GM21360 (cell line): ENCODE data around the gene PCSK1.
A peak's percentile ranks its signal among the peaks of the same experiment; 100 is the strongest.

Experiments used
- ATAC-seq: cut with Tn5 transposase; IDR thresholded peaks from one replicate; pipeline ENCODE4 v1.9.1; 2021; ENCODE audit warnings: mild to moderate bottlenecking, moderate library complexity; ENCODE audit not compliant: unreplicated experiment

PCSK1 gene

DNA sequence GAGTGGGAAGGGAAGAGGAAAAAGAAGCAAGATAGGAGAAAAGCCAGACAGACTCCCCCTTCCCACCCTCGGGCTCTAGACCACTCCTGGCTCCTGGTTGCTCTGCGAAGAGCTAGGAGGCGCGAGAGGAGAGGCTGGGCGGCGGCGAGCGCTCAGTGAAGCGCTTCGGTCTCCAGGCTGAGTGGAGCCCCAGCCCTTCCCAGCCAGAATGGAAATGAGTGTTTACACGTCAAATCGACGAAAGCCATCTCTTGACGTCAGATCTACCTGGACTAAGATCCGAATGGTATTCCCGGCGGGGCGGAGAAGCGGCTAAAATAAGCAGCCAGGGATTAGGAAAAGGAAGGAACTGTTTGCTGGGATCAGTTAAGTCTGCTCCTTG is at the start of gene PCSK1:
TSS of gene PCSK1 (minus strand) at position 183 of the 382 bp plus-strand sequence. CDS start 206 bp downstream, outside the sequence.
- ATAC-seq, result no peak

DNA sequence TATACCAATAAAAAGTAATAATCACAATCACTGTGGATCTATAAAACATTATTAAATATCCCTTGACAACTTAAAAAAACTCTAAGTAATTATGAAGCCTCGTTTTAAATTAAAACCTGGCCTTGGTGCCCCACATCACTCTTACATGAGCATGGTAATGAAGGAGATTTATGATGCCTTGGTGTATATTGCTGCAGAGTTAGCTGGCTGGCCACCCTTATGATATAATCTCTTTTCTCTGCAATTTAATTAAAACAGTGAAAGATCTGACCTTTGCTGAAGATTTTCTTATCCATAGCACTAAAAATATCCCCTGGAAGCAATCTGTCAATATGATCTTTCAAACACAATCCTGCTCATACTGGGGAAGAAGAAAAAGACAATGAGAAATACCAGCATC is 48.8 kb upstream of the PCSK1 start:
- ATAC-seq, result no peak

DNA sequence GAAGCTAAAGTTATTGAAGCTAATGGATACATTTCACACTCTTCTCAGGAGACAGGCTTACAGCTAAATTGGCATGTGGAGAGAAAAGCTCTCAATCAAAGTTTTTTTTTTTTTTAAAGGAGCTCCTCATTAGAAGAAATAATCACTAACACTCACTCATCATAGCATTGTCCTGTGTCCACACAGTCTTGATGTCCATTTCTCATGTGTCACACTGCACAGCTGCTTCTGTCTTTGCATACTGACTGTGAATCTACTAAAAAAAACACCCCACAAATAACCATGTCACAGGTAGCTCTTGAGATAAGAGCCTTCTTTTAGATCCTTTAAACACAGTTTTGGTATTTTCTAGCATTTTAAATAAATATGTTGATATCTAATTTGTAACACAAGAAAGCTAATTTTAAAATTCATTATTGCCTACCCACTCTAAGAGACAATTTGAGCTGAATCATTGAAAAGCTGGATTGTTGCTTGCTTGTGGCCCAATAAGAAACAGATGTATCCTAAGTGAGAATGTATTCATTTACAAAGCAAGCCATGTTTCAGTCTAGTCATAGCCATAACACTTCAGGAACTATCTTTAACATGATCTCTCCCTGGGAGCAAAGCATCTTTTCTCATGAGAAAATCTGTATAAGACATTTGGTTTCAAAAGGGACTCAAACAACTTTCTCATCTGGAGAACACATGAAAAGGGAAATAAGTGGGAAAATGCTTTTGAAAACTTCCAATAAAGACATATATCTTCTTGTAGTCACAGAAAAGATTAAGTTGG is 48.1 kb upstream of the PCSK1 start:
- no peak for ATAC-seq

DNA sequence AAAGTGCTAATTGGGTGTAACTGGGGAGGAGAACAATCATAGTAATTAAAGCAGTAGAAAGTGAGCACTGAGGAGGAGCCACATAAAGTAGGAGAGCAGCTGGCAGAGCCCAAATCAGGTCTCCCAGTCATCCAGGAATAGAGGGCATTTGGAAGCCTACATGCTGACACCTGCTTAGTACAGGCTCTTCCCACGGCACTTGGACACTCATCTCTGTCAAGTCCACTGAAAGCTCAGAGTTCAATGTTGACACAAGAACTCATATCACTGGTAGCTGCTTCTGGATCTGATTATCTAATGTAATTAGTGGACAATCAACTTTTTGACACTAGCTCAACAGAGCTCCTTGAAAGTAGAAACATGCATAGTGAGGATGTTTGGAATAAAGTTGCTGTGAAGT is 45.9 kb upstream of the PCSK1 start:
- no peak for ATAC-seq

DNA sequence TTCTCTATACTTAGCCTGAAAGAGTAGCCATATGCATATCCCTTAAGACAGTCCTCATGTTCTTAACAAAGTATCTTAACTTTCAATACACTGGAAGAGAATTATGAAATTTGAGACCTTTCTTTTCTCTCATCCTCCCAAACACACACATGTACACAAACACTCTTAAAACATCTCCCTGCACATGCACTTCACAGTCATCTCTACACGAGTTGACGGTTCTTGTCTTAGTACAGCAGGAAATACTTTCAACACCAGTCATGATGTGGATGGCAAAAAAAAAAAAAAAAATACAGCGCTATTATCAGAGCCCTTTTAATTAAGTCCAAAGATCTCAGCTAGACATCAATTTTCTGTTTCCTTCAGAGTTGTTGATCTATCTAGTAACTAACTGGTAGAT is 43.6 kb upstream of the PCSK1 start:
- ATAC-seq, result no peak

DNA sequence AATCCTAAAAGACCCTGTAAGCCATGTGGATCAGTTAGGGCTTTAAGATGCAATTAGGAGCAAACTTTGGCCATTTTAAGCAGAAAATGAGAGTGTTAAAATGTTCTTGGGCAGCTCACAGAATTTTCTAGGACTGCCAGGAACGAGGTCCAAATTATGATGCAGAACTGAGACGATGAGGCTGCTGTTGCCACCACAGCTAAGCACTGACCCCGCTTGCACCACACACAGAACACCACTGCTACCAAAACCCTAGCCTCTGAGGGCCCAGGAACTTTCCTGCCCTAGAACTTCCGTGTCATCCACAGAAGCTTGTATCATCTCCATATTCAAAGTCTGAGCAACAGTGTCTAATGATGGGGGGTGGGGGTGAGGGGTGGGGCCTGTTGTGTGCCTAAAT is 41.0 kb upstream of the PCSK1 start:
- no peak for ATAC-seq

GRCh38 chr5:96473155-96473554 is 40.1 kb upstream of the PCSK1 start:
- ATAC-seq, result no peak

GRCh38 chr5:96470785-96471184 is 37.7 kb upstream of the PCSK1 start:
- no peak for ATAC-seq

DNA sequence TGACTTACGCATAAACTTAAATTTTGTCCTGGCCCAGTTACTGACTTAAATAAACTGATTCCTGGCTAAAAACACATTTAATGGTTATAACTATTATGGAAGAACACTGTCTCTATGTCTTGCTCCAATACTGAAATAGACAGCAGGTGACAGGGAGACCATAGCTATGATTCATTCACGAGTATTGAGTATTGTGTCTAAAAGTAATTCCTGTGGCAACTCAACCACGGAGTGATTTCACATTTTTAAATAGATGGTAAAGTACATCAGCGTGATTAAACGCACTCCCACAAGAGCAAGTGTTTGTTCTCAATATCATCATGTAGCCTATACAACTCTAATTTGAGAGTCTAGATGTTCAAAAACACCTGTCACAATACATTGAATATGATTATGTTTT is 35.9 kb upstream of the PCSK1 start:
- no peak for ATAC-seq

- ATAC-seq, result no peak
Measured at GRCh38 chr5:96463091-96463490, 30.0 kb upstream of the PCSK1 start.

- ATAC-seq, result no peak
Measured at GRCh38 chr5:96459313-96460121, 26.5 kb upstream of the PCSK1 start.

- ATAC-seq, result no peak
Measured at GRCh38 chr5:96458176-96458575, 25.1 kb upstream of the PCSK1 start.

- ATAC-seq, result no peak
Measured at GRCh38 chr5:96455789-96456188, 22.7 kb upstream of the PCSK1 start.

GRCh38 chr5:96453394-96453793 is 20.3 kb upstream of the PCSK1 start:
- ATAC-seq, result no peak

DNA sequence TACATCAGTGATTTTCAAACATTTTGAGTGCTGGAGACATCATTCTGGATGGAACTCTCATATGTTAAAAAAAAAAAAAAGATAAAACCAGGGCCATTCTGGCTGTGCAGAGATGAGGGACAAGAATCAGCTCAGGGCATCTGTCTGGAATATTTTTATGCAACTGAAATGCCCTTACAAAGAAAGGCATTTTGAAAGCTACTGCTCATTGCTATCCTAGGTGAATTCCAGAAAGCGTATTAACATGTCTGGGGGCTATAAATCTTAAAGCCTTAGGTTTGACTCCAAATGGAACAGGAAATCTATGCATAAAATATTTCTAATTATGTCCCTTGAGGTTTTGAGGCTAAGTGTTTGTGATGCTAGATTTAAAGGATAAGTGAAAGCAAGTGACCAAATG is 14.9 kb upstream of the PCSK1 start:
- ATAC-seq, result no peak

DNA sequence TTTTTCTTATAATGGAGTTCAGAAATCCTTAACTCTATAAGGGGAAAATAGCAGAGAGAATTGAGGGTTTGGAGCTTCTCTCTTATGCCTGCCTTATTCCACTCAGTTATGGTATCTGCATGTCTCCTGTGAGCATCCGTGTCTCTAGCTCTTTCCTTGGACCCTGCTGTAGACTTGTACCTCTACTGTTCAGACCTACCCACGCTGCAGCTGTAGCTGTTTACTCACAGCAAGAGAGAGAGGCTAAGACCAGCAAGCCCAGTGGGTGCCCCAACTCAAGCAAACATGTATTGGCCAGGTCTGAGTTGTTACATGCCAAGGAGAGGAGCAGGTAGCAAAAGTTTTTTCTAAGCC is 7.1 kb upstream of the PCSK1 start:
- peak; percentile 17 for ATAC-seq

DNA sequence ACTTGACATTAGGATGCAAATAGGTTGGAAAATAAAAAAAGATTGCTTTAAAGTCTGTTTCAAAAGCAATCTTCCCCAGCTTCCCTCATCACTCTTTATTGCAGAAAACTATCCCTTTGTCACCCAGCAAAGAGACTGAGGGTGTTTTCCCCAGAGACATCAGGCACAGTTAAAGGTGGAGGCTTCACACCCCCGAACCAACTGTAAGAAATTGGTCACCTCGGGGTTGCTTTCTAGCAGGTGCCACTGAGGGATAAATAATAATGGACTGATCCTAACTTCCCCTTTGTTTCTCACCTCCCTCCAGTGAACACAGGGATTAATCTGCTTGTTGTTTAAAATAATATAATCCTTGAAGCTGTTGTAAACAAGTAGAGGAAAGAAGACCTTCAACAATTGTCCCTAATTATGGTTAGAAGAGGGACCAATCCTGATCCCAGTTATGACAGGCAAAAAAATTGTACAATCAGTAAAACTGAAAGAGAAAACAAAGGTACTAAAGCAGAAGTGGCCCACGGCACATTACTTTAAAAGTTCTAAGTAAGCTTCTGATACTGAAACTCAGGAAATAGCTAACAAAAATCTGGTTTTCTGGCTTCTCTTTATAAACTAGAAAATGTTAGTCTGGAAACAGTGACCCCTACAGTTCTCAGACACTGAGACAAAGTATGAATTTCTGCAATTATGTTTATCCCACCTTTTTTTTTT is 6.6 kb upstream of the PCSK1 start:
- peak; percentile 89 for ATAC-seq

GRCh38 chr5:96434201-96434645 is 1.2 kb upstream of the PCSK1 start:
- no peak for ATAC-seq

- ATAC-seq, result no peak
Measured at GRCh38 chr5:96432216-96433065, 607 bp downstream of the PCSK1 start.

- no peak for ATAC-seq
Measured at GRCh38 chr5:96431376-96432187, 1.5 kb downstream of the PCSK1 start.
